ENCODE measurements around the gene MLLT10. TPM values are rescaled to one million over a fixed set of nuclear protein-coding genes. Genes with fewer than 3 reads are reported as not detected.

Gene MLLT10
- total RNA-seq, 1 experiment from 2014 or later: 72.3 TPM

GRCh38 chr10:21661087-21661486 lies 127.1 kb downstream of the MLLT10 start:
- Histone ChIP-seq H3K9me3 (ENCODE audit: control insufficient read depth, low read depth, low read length) (no peaks in the 10 kb centered on the region), H3K4ac (ENCODE audit: low read depth, low read length) (no peak overlapping the region), H3K4me1 (ENCODE audit: insufficient read depth, low read length) (no peaks in the 10 kb centered on the region), H2BK5ac (ENCODE audit: insufficient read length, low read length) (no peak overlapping the region), H2AK5ac (ENCODE audit: insufficient read length, low read length) (no peak overlapping the region), H2BK120ac (ENCODE audit: low read depth, low read length, poor library complexity, severe bottlenecking) (no peak overlapping the region), H3K56ac (ENCODE audit: insufficient read length, low read depth, low read length) (no peak overlapping the region), H4K91ac (ENCODE audit: insufficient read length, low read depth, low read length) (no peak overlapping the region), H3K79me1 (ENCODE audit: insufficient read depth, low read depth, low read length, poor library complexity, severe bottlenecking) (peaks cover 4% of the 10 kb centered on the region), H2BK15ac (ENCODE audit: low read depth, low read length) (no peak overlapping the region), H3K27ac (ENCODE audit: insufficient read length, low read depth, low read length) (no peak overlapping the region), H2BK12ac (ENCODE audit: insufficient read length, low read depth, low read length) (no peak overlapping the region), H4K5ac (ENCODE audit: insufficient read length, low read depth, low read length) (no peak overlapping the region), H3K23ac (ENCODE audit: insufficient read length, low read depth, low read length) (no peak overlapping the region), H2BK20ac (ENCODE audit: low read depth, low read length, poor library complexity, severe bottlenecking) (no peak overlapping the region), H3K14ac (ENCODE audit: insufficient read depth, low read length) (no peak overlapping the region), H3T11ph (ENCODE audit: low read length) (no peak overlapping the region), H3K9ac (ENCODE audit: extremely low read depth, insufficient read length, low read length) (no peak overlapping the region), H3K27me3 (ENCODE audit: insufficient read depth, low read length) (no peaks in the 10 kb centered on the region), H3K79me2 (ENCODE audit: insufficient read depth, low read length) (no peaks in the 10 kb centered on the region; the same call in 1 of the 2 replicates), H4K8ac (replicated peaks; ENCODE audit: insufficient read length, low read depth, low read length) (no peak overlapping the region), H2AFZ (ENCODE audit: low read length) (no peak overlapping the region), H3K23me2 (ENCODE audit: insufficient read length, low read depth, low read length, poor library complexity, severe bottlenecking) (no peaks in the 10 kb centered on the region), H3K18ac (ENCODE audit: insufficient read length, low read depth, low read length) (no peak overlapping the region), H3K4me2 (ENCODE audit: insufficient read depth, insufficient read length, low read length) (no peak overlapping the region), H4K20me1 (ENCODE audit: control insufficient read depth, insufficient read depth, insufficient read length) (no peaks in the 10 kb centered on the region)
- Mint-ChIP-seq H3K4me3 (no peak overlapping the region), H3K27ac (peak overlapping the region in 1 of 3 experiments; percentile 69; a peak in 2 of 7 replicates), H3K36me3 (ENCODE audit: insufficient read depth in 1 of 3, low read depth in 3 of 3) (peaks cover 0 to 4% (median 0%) of the 10 kb centered on the region in 3 experiments; a peak in 1 of 7 replicates), H3K4me1 (peaks cover 23 to 35% of the 10 kb centered on the region in 2 experiments), H3K27me3 (ENCODE audit: low read depth) (no peaks in the 10 kb centered on the region), H3K9me3 (no peaks in the 10 kb centered on the region)
- no CpG with 5 or more reads among the region's 1 CpG for WGBS (ENCODE audit: extremely low coverage, insufficient read length, low lambda C conversion rate)
- DNase-seq: no peak
- no peak for TF ChIP-seq CTCF (conservative IDR thresholded peaks at IDR 0.05)
